Dedifferentiated amniotic fluid mesenchymal stem cell (primary cell): ENCODE data around the gene CCDC14.
"Not testable (repeated sequence)": the region's sequence is repeated elsewhere in the genome, so short reads cannot be mapped to it uniquely, and the experiment has no call there.

ENCODE experiments used
- DNase-seq: peaks from one replicate; pipeline ENCODE4 v3.0.0-alpha.2; 2016; ENCODE audit errors: extremely low spot score

Gene CCDC14, protein sequence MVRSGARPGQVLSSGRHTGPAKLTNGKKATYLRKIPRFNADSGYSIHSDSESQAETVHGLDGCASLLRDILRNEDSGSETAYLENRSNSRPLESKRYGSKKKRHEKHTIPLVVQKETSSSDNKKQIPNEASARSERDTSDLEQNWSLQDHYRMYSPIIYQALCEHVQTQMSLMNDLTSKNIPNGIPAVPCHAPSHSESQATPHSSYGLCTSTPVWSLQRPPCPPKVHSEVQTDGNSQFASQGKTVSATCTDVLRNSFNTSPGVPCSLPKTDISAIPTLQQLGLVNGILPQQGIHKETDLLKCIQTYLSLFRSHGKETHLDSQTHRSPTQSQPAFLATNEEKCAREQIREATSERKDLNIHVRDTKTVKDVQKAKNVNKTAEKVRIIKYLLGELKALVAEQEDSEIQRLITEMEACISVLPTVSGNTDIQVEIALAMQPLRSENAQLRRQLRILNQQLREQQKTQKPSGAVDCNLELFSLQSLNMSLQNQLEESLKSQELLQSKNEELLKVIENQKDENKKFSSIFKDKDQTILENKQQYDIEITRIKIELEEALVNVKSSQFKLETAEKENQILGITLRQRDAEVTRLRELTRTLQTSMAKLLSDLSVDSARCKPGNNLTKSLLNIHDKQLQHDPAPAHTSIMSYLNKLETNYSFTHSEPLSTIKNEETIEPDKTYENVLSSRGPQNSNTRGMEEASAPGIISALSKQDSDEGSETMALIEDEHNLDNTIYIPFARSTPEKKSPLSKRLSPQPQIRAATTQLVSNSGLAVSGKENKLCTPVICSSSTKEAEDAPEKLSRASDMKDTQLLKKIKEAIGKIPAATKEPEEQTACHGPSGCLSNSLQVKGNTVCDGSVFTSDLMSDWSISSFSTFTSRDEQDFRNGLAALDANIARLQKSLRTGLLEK

DNA sequence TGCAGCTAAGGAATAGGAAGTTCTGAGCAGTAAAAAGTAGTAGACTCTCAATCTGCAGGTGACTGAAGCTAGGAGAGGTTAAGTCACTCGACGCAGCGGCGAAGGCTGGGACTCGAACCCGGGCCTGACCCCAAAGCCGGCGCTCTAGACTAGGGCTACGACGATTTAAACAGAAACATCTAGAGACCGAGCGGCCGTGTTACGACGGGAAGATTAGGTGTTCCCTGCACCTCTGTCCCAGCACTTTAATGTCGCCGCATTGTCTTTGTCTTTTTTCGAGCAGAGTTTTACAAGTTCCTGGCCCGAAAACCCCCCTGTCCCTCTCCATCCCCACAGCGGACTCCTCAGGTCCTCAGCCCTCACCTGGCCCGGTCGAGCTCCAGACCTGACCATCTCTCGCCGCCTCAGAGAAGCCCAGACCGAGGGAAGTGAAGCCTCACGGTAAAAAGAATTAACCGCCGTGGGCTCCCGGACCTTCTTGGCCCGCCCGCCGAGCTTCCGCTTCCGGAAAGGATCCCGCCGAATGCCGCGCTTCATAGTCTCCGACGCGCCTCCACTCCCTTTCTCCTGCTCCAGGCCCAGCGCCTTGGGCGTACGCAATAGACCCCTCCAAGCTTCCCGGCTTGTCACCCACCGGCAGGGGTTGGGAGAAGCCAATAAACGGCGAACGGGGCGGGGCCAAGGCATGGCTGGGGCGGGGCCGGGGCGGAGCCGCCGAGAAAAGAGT is at the start of gene CCDC14:
CCDC14 (minus strand) TSS at position 449 of the 727 bp plus-strand sequence; CDS start at position 393, 56 bp downstream.
- peak; percentile 97 for DNase-seq

DNA sequence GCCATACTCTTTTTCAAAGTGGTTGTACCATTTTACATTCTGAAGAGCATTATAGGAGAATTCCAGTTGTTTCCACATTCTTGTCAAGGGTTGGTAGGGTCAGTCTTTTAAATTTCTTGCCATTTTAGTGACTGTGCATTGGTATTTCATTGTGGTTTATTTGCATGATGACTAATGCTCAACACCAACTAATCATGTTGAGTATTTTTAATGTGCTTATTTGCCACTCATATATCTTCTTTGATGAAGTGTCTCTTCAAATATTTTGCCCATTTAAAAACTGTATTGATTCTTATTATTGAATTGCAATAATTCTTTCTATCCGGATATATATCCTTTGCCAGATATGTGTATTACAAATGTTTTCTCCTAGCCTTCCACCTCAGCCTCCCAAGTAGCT is 47.3 kb upstream of the CCDC14 start:
- DNase-seq = not testable (repeated sequence)

DNA sequence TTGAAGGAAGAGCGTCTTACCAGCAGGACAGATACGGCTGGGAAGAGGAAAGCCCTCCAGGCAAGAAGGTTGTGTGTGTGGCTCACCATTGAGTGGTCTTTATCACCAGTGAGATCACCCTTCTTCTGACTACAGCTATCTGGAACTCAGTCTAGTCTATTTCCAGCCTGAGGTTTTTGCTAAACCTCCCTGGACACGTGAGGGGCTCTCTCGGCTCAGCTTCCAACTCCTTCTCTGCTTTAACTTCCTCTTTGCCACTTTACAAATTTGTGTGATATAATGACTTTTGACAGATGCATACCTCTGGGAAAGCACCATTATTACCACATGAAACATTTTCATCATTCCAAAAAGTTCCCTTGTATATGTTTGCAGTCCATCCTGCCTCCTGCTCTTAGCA is 46.2 kb upstream of the CCDC14 start:
- peak; percentile 18 for DNase-seq

DNA sequence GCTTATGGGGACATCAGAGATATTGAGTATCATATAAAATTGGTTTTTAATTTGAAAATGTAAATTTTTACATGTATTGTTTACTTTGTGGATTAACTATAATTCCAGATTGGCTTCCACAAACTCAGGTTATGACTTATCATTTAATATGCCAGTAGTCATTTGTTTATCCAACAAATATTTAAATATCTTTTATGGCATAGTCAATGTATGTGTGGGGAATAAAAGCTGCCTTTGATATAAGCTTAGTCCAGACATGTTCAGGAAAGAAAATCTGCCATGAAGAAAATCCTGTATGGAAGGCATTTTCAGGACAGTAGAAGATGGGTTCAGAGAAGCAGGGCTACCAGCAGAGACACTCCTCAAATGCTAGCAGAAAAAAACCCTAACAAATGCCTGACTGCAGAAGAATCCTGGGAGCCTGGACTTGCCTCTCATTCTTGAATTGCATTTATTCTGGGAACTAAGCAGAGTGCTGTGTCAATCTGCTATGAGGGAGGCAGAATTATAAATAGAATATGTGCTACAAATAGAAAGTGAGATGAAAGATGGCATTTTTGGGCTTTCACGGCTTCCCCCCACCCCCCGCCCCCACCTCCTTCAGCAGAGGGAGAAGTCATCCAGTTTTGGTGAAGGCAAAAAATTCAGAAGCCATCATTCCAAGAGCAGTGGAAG is 41.5 kb upstream of the CCDC14 start:
- DNase-seq = not testable (repeated sequence)

DNA sequence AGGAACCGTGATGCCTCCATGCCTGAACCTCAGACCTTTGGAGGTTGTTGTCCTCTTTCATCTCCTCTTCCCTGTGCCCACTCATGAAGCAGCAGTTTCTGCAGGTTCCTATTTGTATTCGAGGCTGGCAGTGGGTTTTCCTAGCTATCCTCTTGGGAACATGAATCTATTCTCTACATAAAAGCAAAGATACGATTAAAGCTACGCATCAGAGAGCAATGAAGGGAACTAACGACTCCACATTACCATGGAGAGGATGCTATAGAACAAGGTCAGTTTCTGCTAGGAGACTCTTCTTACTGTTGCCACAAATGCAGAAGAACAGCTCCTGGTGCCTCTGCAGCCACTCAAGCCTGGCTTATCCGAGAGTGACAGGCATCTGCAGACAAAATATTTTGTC is 40.3 kb upstream of the CCDC14 start:
- not testable (repeated sequence) for DNase-seq

DNA sequence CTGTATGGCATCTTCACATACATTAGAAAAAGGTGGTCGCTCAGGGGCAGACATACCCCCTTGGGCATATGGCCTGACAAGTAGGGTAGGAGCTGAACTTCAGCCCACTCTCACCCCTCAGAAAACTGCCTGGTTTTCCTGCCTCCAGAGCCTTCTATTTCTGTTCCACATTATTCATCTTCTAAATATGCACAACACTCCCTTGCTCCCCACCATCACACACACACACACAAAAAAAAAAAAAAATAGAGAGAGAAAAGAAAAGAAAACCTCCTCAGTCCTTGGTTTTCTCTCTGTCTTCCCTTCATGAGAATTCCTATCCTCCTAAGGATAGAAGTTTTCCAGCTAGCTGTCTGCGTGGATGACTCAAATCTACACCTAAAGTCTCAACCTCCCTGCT is 36.5 kb upstream of the CCDC14 start:
- DNase-seq = no peak

DNA sequence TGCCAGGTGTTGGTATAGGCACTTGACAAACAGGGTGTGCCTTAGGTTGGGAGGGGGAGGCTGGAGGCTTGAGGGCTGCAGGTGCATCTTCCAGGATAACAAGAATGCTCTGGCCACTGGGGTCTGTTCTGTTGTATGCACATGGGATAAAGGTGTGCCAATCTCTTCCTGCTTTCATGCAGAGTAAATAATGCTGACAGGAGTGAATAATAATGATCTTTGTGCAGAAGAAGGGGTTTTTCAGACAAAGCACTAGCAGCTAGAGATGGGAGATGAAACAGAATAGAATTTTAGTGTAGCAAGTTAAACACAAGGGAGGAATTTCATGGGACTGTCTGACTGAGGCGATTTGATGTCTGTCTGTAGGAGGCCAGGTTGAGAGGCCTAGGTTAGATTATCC is 32.8 kb upstream of the CCDC14 start:
- DNase-seq = no peak

DNA sequence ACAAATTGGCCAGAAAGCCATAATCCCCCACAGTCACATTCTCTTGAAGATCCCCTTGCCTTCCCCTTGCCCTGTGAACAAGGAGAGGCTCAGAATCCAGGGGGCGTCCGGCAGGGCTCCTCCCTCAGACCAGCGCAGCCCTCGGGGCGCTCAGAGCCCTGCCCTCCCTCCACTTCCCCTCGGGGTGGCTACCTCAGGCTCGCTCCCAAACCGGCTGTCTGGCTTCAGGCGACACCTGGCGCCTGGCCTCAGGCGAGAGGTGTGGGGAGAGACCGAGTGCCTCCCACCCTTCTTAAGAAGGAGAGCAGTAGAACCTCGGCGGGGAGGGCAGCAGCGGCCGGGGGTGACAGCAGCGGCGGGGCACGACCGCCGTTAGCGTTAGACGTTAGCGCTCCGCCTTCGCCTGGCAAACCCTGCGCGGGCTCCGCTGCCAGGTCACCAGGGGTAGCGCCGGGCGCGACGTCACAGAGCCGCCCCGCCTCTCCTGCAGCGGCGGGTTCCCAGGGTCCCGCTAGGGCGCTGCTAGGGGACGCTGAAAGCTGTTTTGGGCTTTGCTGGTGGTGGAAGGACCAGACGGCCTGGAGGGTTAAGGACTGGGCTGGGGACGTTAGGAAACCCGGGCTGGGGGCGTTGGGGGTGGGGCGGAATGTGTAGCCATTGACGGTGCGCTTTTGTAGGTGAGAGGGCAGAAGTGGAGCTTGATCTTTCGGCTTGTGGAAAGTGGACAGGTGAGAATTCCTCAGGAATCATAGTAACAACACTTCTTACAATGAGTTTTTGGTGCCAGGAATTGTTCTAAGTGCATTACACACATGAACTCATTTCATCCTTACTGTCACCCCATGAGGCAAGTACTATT is 30.9 kb upstream of the CCDC14 start, which contains the start of gene ROPN1:
ROPN1 (minus strand) TSS at position 395 of the 859 bp plus-strand sequence. CDS start 11,643 bp downstream, outside the sequence.
- DNase-seq = not testable (repeated sequence)

DNA sequence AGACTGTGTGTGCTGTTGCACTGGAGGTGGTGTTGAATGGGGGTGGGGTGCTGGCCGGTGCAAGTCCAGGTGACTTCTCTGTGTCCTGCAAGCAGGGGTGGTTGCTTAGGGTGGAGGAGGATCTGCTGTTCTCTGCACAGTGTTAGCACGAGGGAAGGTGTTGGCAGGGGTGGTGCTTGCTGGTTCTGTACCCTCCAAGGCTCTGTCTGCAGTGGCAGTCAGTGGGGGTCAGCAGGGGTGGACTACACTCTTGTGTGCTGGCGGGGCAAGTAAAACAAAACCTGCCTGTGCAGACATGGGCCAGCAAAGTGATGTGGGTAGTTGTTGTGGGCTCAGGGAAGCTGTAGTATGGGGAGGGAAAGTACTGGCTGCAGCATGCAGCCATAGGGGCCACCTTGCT is 25.4 kb upstream of the CCDC14 start:
- no peak for DNase-seq

DNA sequence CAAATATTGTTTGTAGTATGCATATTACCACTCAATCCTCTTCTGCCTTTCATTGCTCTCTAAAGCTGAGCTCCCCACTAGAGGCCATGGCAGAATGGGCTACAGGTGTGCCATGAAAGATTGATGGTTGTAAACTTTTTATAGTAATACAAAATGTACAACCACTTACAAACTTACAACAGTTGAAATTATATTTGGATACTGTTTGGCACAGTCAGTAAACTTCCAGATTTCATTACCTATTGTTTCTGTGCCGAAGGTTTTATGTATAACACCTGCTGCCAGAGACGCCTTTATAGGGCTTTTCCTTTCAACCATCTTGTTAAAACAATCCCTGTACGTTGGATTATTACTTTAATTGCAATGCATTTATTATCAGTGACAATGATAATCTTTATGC is 23.9 kb upstream of the CCDC14 start:
- DNase-seq = no peak

DNA sequence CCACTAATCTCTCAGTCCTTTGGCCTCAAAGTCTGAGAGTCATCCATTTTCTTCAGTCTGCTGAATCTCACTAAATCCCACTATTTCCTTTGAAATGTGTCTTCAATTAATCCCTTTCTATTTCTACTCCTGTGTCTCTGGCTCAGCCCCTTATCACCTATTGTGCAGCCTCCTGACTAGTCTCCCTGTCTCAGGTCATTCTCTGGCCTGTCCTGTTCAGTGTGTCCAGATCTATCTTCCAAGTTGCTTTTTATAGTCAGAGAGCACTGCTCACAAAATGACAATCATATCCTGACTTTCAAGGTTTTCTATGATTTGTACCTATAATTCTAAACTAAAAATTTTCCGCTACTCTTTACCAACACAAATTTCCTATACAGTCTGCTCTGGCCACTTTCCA is 23.3 kb upstream of the CCDC14 start:
- no peak for DNase-seq

DNA sequence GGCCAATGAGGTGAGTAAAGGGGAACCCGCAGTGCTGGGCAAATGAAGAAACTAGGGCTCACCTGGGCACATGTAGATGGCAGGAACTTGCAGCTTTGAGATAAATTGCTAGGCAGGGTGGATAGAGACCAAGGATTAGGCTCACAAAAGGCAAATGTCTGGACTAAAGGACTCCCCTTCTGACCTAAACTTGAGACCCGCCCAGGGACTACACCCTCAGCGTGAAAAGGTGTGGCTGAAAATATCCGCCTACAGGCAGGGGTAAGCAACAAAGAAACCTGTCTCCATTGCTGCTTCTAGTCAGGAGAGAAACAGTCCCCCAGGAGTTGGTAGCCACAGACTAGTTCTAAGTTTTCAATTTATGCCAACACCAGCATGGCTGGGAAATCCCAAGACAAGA is 20.3 kb upstream of the CCDC14 start:
- not testable (repeated sequence) for DNase-seq

DNA sequence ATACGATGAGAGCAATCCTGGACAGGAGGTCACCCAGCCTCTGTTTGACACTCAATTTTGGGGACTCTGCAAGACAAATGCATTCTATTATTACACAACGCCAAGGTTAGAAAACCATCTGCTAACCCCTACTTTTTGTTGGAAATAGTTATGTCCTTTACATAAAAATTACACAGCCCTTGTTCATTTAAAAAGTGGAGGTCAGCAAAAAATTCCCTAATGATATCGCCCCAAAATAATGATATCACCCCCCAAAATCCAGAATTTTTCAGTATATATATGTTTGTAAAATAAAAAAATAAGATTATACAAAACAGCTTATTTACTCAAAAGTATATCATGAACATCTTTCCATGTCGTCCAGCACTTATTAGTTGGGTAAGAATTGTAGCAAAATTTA is 19.5 kb upstream of the CCDC14 start:
- DNase-seq = no peak

DNA sequence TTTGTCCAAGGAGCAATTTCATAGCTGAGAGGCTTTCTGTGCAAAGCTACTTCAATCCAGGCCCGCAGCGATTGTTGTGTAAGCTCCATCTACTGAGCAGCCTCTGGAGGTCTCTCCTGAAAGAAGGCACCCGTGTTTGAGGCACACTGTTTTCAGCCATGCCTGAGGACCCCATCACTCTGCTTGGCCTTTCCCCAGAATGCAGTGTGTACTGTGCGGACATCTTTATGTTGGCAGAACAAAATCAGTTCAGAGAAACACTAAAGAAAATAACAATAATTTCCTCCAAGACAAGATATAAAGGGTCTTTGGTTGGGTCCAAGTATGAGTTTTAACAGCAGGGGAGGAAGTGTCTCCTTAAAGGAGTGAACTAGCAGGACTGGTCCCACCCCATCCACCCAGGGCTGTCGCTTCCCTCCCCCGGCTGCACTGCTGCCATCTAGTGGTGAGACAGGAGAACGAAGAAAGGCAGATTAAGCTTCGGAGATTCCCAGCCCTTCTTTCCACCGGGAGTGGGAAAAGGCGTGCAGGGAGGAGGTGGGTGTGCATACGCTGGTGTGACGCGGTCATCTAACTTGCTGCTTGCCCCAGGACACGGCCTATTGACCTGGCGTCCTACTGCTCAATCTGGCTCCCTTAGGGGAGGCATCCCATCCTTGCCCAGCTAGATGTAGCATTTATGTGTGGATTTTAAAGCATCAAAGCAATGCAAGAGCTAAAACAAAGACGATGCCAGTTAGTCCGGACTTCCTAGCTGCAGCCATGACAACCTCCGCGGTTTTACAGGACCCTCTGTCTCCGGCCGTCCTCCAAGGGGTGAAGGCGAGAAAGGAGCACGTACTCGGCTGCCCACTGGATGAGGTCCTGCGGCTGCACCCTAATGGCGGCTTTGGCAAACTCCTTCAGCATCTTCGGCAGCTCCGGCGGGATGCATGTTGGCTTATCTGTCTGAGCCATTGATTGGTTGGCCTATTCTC is 18.8 kb upstream of the CCDC14 start:
- peak; percentile 47 for DNase-seq

DNA sequence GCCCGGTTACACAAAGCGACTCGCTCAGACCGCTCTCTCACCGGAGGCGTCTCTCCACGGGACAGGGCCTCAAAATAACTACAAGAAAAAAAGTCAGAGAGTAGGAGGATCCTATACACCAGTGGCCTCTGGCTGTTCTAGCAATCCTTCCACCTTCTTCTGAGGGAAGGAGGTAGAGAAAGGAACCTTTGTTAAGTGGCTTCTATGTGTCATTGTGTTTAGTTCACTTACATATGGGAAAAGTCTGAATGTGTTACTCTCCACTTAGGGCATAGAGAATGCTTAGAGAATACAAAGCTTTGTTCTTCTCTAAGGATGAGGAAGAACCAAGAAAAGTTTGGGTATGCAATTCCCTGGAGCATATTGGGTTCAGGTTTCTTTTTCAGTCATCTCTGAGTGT is 15.9 kb upstream of the CCDC14 start:
- not testable (repeated sequence) for DNase-seq

DNA sequence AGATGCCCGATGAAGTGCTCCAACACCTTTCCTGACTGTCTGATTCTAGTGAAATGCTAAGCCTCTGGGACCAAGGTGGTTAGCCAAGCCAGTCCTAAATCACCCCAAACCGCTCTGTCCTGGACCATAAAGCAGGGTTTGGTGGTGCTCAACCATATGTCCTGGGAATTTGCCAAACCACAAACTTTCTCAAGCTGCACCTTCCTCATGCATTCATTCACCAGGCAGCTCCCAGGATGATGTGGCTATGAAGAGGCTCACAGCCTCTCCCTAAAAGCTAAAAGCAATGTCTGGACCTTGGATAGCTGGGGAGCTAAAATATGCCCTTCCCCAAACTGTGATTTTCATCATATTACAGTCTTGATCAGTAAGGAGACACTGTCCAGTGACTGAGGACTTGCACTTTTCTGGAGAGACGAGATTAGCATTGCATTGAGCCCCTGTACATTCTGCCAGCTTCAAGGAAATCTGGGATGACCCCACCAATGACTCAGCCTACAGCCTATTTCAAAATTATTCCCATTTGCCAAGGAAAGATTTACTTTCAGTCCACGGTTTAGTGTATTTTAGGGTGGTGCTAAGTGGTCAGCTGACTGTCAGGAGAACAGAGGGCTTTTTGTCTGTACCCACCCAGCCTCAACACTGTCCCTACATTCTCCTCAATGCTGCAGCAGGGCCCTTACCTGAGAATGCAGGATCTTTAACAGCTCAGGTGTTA is 15.3 kb upstream of the CCDC14 start:
- DNase-seq = not testable (repeated sequence)

DNA sequence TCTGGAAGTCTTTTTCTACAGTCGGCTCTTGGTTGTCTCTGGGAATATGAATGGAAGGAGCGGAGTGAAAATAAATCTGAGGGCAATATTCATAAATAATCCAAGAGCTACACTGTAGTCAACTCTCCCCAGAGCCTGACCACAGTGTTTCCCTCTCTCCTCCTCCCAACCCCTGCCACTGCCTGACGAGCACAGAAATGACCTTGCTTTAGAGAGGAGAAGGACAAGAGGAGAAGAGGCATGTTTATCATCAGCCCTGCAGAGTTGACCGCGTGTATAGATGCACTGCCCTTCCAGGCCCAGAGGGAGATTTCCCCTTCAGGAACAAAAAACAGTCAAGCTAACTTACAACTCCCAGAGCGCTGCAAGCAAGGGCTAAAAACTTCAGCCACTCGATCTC is 14.0 kb upstream of the CCDC14 start:
- DNase-seq = not testable (repeated sequence)

DNA sequence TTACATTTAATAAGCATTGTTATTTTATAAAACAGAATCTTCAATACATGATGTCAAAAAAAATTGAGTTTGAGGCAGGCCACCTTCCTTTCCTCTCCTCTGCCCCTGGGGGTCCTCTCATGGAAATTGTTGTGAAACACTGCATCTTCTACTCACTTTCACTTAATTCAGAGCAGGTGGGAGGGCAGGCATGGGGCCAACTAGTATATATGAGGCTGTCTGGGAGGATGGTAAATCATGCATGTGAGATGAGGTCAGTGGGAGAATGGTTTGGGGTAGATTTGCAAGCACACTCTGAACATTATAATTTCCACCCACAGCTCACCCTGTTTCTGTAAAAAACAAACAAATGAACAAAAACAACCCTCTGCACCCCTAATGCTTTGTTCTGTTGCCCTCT is 10.4 kb upstream of the CCDC14 start:
- no peak for DNase-seq
